Stomach (tissue), 9 donors: ENCODE results near the gene LSMEM2. TPM values are rescaled to one million over a fixed set of nuclear protein-coding genes. Genes with fewer than 3 reads are reported as not detected.

ENCODE experiments used
- DNase-seq, 2 donors: peaks; one replicate each; pipeline versions ENCODE4 v3.0.0 to v3.0.0-alpha.2; 2013 to 2019
- H3K27ac ChIP-seq, 5 donors: fragments of 200-600 bp in 4 of 5; sonication (generic) in 4 of 5; one replicate each; pipeline ENCODE4 v1.5.1; 2013 to 2019; ENCODE audit warnings: mild to moderate bottlenecking in 1 of 5, moderate library complexity in 1 of 5
- H3K27me3 ChIP-seq, 3 donors: fragments of 200-600 bp; sonication (generic); one replicate each; pipeline ENCODE4 v1.5.1; 2017 to 2019; ENCODE audit warnings: mixed run types in 1 of 3
- H3K36me3 ChIP-seq, 4 donors: fragments of 200-600 bp; sonication (generic); 1 replicate in 3 of 4; 2 replicates in 1 of 4; pipeline ENCODE4 v1.5.1; 2016 to 2019
- H3K4me1 ChIP-seq, 4 donors: fragments of 200-600 bp; sonication (generic); one replicate each; pipeline ENCODE4 v1.5.1; 2016 to 2019
- H3K4me3 ChIP-seq, 4 donors: fragments of 200-600 bp; sonication (generic) in 3 of 4; one replicate each; pipeline ENCODE4 v1.5.1; 2016 to 2019; ENCODE audit warnings: mild to moderate bottlenecking in 1 of 4
- H3K9me3 ChIP-seq, 4 donors: fragments of 200-600 bp; sonication (generic); one replicate each; pipeline ENCODE4 v1.5.1; 2016 to 2019
- CTCF ChIP-seq, 7 experiments: fragments of 450-650 bp in 4 of 7; fragments of 200-600 bp in 3 of 7; sonication (generic) in 3 of 7; IDR thresholded peaks; one replicate each; pipeline ENCODE4 v1.5.1; 2016 to 2019; ENCODE audit warnings: antibody characterized with exemption in 7 of 7, control low read depth in 2 of 7, mild to moderate bottlenecking in 1 of 7
- EP300 ChIP-seq: sonication (generic); formaldehyde crosslinking; IDR thresholded peaks from one replicate; pipeline ENCODE4 v1.6.1; 2017; ENCODE audit warnings: antibody characterized with exemption
- POLR2A ChIP-seq, 4 donors: fragments of 450-650 bp; IDR thresholded peaks; one replicate each; pipeline ENCODE4 v1.6.1; 2016; ENCODE audit warnings: antibody characterized with exemption in 4 of 4, control low read depth in 2 of 4, mild to moderate bottlenecking in 1 of 4, moderate library complexity in 1 of 4
- POLR2AphosphoS5 ChIP-seq, 3 donors: sonication (generic); formaldehyde crosslinking; IDR thresholded peaks; one replicate each; pipeline ENCODE4 v1.6.1; 2016; ENCODE audit warnings: antibody characterized with exemption in 3 of 3
- WGBS, 5 donors: extraction: QIAGEN DNeasy Blood & Tissue Kit in 3 of 5; methylation state at CpG; one replicate each; pipeline versions ENCODE4 v1.1.5 to v1.1.7; 2013 to 2018; 5-methylcytosine and 5-hydroxymethylcytosine counted together
- intact Hi-C: fragments of 100-400 bp; cut with DNase I; formaldehyde crosslinking; loops from one replicate; pipeline ENCODE4 v1.15.1; 2023; ENCODE audit warnings: low total_unique reads
- polyA plus RNA-seq, 3 donors: library from polyadenylated mRNA; stranded (reverse); fragments of 200-250 nt; gene quantifications; one replicate each; pipeline ENCODE4 v1.2.3, GENCODE V29; 2013
- total RNA-seq, 5 donors: library from RNA; depleted of rRNA; stranded (reverse); fragments of >200 nt; gene quantifications; one replicate each; pipeline versions ENCODE4 v1.1.0 to v1.2.3, GENCODE V29; 2014 to 2016
- donor health status: healthy with polysubstance abuse.
- donor health status: Bipolar disorder and iron deficiency.
- donor health status: healthy.

LSMEM2 gene
- total and polyA plus RNA-seq, 8 donors = 0.31 to 0.58 TPM; not detected in 6

DNA sequence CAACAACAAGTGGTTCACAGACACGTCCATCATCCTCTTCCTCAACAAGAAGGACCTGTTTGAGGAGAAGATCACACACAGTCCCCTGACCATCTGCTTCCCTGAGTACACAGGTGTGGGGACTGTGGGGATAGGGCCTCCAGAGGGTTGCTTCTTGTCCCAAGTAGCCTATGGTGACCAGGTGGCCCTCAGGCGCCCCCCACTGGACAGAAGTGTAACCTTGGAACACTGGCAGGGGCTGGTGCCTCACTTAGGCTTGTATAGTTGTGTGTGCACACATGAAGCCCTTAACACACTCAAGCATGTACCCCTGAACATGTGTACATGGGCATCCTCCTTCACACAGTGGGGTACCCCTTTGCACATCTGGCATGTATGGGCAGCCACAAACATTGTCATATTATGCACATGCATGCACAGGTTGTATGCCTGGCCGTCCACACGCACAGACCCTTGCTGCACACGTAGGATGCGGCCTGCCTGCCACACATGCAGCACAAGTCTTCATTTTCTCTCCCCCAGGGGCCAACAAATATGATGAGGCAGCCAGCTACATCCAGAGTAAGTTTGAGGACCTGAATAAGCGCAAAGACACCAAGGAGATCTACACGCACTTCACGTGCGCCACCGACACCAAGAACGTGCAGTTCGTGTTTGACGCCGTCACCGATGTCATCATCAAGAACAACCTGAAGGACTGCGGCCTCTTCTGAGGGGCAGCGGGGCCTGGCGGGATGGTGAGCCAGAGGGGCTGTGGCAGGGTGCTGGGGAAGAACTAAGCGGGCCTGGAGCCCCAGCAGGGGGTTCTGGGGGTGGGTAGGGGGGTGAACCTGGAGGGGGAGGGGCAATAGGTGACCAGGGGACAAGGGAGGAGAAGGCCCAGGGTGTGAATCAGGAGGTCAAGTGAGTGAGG is 21.7 kb upstream of the LSMEM2 start:
- no peaks in the 10 kb centered on the region for H3K9me3 ChIP-seq
- peaks cover 18 to 75% (median 37%) of the 10 kb centered on the region in 4 donors for H3K4me1 ChIP-seq
- H3K27ac ChIP-seq = peak overlapping the region in 3 of 5 donors; percentile 96 to 99 (median 98)
- H3K4me3 ChIP-seq = no peak overlapping the region
- H3K36me3 ChIP-seq = peaks cover 55 to 69% (median 66%) of the 10 kb centered on the region in 4 donors
- intact Hi-C loops = no loop called here
- peak; percentile 66 to 69 for DNase-seq
- no peak for TF ChIP-seq EP300
- TF ChIP-seq CTCF (IDR thresholded peaks at IDR 0.05) = peak in 4 of 7 experiments; percentile 17 to 46 (median 34)
- no peak for TF ChIP-seq POLR2AphosphoS5 (IDR thresholded peaks at IDR 0.05)
- no peak for TF ChIP-seq POLR2A (IDR thresholded peaks at IDR 0.05)
- 85 to 93% (median 91%) methylated on average over 19 to 20 of the region's 20 CpGs for WGBS, 5 donors
- no peaks in the 10 kb centered on the region for H3K27me3 ChIP-seq

GRCh38 chr3:50258029-50258680 is 20.7 kb upstream of the LSMEM2 start:
- Histone ChIP-seq H3K36me3 (peaks cover 46 to 60% (median 57%) of the 10 kb centered on the region in 4 donors), H3K27me3 (no peaks in the 10 kb centered on the region), H3K4me3 (no peak overlapping the region), H3K4me1 (peaks cover 18 to 72% (median 34%) of the 10 kb centered on the region in 4 donors), H3K9me3 (no peaks in the 10 kb centered on the region), H3K27ac (peak overlapping the region in 3 of 5 donors; percentile 96 to 99 (median 98))
- DNase-seq = peak in 1 of 2 donors; percentile 71
- no peak for TF ChIP-seq CTCF (IDR thresholded peaks at IDR 0.05)
- no peak for TF ChIP-seq EP300
- TF ChIP-seq POLR2A (IDR thresholded peaks at IDR 0.05) = no peak
- no peak for TF ChIP-seq POLR2AphosphoS5 (IDR thresholded peaks at IDR 0.05)
- 84 to 90% (median 88%) methylated on average over 16 to 17 of the region's 17 CpGs for WGBS, 5 donors
- intact Hi-C loops = no loop called here

GRCh38 chr3:50258979-50259378 is 19.9 kb upstream of the LSMEM2 start:
- no peaks in the 10 kb centered on the region for H3K27me3 ChIP-seq
- WGBS, 5 donors = 68 to 79% (median 74%) methylated on average over 16 of the region's 16 CpGs
- DNase-seq = peak in 1 of 2 donors; percentile 51
- no peak for TF ChIP-seq CTCF (IDR thresholded peaks at IDR 0.05)
- TF ChIP-seq POLR2A (IDR thresholded peaks at IDR 0.05) = no peak
- TF ChIP-seq EP300 = no peak
- TF ChIP-seq POLR2AphosphoS5 (IDR thresholded peaks at IDR 0.05) = no peak
- peaks cover 18 to 75% (median 37%) of the 10 kb centered on the region in 4 donors for H3K4me1 ChIP-seq
- H3K27ac ChIP-seq = peak overlapping the region; percentile 7 to 99 (median 96)
- intact Hi-C loops = no loop called here
- H3K9me3 ChIP-seq = no peaks in the 10 kb centered on the region
- peaks cover 39 to 52% (median 48%) of the 10 kb centered on the region in 4 donors for H3K36me3 ChIP-seq
- H3K4me3 ChIP-seq = no peak overlapping the region

GRCh38 chr3:50259432-50260026 is 19.4 kb upstream of the LSMEM2 start:
- peak overlapping the region; percentile 90 to 99 (median 96) for H3K27ac ChIP-seq

More at GRCh38 chr3:50259432-50260026, 19.4 kb upstream of the LSMEM2 start:
- no peak for TF ChIP-seq POLR2AphosphoS5 (IDR thresholded peaks at IDR 0.05)
- TF ChIP-seq EP300 = no peak
- no peak for TF ChIP-seq CTCF (IDR thresholded peaks at IDR 0.05)
- no peak for TF ChIP-seq POLR2A (IDR thresholded peaks at IDR 0.05)
- Histone ChIP-seq H3K9me3 (no peaks in the 10 kb centered on the region), H3K4me3 (peak overlapping the region; percentile 40 to 50 (median 48)), H3K4me1 (peaks cover 23 to 75% (median 40%) of the 10 kb centered on the region in 4 donors), H3K36me3 (peaks cover 34 to 46% (median 43%) of the 10 kb centered on the region in 4 donors), H3K27me3 (no peaks in the 10 kb centered on the region)
- intact Hi-C loops = no loop called here
- DNase-seq = no peak
- WGBS, 5 donors = 44 to 59% (median 53%) methylated on average over 11 to 18 of the region's 18 CpGs
